OCI-LY7 (cell line): Measurements from ENCODE around the gene LRRC4C.

ENCODE experiments used
- CTCF ChIP-seq: fragments of 200-600 bp; sonication (generic); conservative IDR thresholded peaks from 2 replicates; pipeline ENCODE4 v1.5.1; 2014; ENCODE audit warnings: mild to moderate bottlenecking, antibody characterized with exemption, low read length, moderate library complexity, mixed read lengths
- EZH2phosphoT487 ChIP-seq: fragments of 200-600 bp; sonication (generic); IDR thresholded peaks from 2 replicates; pipeline ENCODE4 v1.6.1; 2018; ENCODE audit warnings: low read depth, borderline replicate concordance, mild to moderate bottlenecking, mixed run types, antibody characterized with exemption, low read length, moderate library complexity, mixed read lengths

- TF ChIP-seq CTCF (no peak), EZH2phosphoT487 (no peak)
These were observed 812.2 kb downstream of the LRRC4C start for GRCh38 chr11:40647295-40647694.
